ENCODE measurements around the gene CCSER1.

GRCh38 chr4:90112715-90113114, 14.5 kb upstream of the CCSER1 start:
- TF ChIP-seq CTCF (IDR thresholded peaks at IDR 0.05; ENCODE audit: low read length): no peak
- no peak for TF ChIP-seq EZH2 (IDR thresholded peaks at IDR 0.05; ENCODE audit: borderline replicate concordance, low read length)

All from OCI-LY1 (cell line).